Measurements from ENCODE around the gene FGF12. TPM values are rescaled to one million over a fixed set of nuclear protein-coding genes. Genes with fewer than 3 reads are reported as not detected.

The FGF12 gene
- total RNA-seq, 2 donors from 2014 or later: 0.21 to 0.56 TPM

GRCh38 chr3:192186498-192186897 is 540.8 kb downstream of the FGF12 start:
- intact Hi-C loops (cut with DNase I, micrococcal nuclease): no loop called here
- no peak for DNase-seq
- no peak for ATAC-seq

DNA sequence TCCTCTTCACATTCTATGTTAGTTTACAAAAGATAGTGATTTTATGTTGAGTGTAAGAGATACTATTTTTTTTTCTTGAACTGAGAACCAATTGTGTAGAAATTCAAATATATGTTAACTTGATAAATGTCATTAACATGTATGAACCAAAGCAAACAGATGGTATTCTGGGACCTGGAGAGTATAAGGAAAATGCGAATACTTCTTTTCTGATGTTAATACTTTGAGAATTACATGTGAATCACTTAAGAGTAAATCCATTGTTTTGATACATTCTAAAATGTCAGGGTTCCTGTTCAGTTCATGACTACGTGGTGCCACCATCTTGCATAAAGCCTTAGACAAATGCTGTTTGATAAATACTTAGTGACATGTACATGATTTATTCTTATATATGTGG is 541.3 kb downstream of the FGF12 start:
- DNase-seq (no peak), ATAC-seq (no peak)
- intact Hi-C loops (cut with DNase I, micrococcal nuclease): no loop called here

DNA sequence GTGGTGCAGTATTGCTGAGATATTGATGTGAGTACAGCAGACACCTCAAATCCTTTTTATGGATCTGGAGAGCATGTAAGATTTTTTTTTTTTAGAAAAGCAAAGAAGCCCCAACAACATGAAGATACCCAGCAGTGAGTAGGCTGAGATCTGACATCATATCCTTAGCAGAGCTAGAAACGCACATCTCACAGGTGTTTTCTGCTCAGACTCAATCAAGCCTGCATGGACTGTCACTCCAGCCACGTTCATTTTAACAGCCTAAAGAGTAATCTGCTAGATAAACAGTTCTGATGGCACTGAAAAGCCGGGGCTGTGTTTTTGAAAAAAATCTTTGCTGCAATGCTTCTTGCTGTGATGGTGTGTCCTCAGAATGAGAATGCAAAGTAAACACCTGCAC is 544.2 kb downstream of the FGF12 start:
- intact Hi-C loops (cut with DNase I, micrococcal nuclease): no loop called here
- ATAC-seq: no peak
- no peak for DNase-seq

DNA sequence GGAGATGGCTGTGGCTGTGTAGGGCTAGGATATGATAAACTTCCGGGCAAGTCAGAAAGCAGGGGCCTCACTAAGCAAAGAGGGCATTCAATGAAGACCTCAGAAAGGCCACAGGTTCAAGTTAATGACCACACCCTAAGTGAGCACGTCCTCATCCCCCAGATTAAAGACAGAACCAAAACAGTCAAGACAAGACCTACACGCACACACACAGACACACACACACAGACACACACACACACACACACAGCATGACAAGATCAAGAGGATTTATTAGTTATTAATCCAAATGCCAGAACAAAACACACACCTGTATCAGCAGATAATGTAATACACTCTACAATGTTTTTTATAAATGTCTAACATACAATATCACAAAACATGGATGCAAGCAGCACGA is 546.2 kb downstream of the FGF12 start:
- intact Hi-C loops (cut with DNase I, micrococcal nuclease): no loop called here
- no peak for DNase-seq
- ATAC-seq: no peak

GRCh38 chr3:192177383-192177782 is 550.0 kb downstream of the FGF12 start:
- DNase-seq (no peak), ATAC-seq (no peak)
- intact Hi-C loops (cut with DNase I, micrococcal nuclease): no loop called here

DNA sequence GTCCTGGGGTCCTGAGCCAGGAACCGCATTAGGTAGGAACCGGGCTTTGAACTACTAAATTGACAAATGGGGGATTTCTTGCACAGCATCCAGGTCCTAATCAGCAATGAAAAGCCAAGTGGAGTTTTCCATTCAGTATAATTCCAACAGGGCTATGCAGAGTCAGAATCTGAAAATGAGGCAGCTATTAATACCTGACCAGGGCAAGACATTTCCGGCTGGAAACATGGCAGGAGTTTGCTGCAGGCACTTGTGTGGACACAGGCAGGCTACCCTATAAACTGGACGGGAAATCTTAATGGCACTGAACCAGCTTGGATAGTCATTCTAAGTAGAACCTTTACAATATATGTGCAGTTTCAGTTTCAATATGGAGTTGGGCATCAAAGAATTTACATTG is 553.1 kb downstream of the FGF12 start:
- no peak for ATAC-seq
- intact Hi-C loops (cut with DNase I, micrococcal nuclease): no loop called here
- DNase-seq: no peak

GRCh38 chr3:192171213-192171612 is 556.1 kb downstream of the FGF12 start:
- ATAC-seq: no peak
- intact Hi-C loops (cut with DNase I, micrococcal nuclease): no loop called here
- no peak for DNase-seq

DNA sequence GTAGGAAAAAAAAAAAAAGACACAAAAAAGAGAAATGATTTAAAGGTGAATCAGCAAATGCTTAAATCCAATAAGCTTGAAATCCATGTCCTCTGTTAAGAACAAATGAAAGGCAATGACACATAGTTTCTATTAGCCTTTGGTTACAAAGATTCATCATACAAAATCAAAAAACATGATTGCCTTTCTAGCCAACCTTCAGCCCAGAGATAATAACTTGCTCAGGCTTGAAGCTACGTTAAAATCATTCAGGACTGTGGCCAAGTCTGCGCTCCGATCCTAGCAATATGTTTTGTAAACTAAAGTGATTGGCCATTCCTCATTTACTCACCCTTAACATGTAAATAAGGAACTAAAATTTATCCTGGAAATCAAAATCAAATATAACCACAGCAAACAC is 556.7 kb downstream of the FGF12 start:
- ATAC-seq: no peak
- DNase-seq: no peak
- intact Hi-C loops (cut with DNase I, micrococcal nuclease): no loop called here

- DNase-seq: no peak
- intact Hi-C loops (cut with DNase I, micrococcal nuclease): no loop called here
- no peak for ATAC-seq
Observed at GRCh38 chr3:192170031-192170430, 557.3 kb downstream of the FGF12 start.

- ATAC-seq: no peak
- DNase-seq: no peak
- intact Hi-C loops (cut with DNase I, micrococcal nuclease): no loop called here
Observed at GRCh38 chr3:192169332-192169915, 557.9 kb downstream of the FGF12 start.

DNA sequence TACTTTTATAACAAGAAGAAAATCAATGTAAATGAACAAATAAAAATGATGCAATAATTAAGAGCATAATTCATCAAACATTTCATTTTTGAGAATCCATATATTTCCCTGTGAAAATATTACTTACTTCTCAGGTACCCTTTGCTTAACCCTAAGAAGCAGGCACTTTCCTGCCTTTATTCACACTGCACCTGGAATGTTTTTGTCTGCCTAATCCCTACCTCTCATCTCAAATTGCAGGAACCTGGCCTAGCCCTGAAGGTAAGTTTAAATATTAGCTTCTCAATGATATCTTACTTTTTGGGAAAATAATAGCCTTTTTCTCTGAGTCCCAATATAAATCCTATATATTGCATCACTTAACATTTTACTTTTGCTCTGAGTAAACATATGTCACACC is 559.1 kb downstream of the FGF12 start:
- ATAC-seq (no peak), DNase-seq (no peak)
- intact Hi-C loops (cut with DNase I, micrococcal nuclease): no loop called here

DNA sequence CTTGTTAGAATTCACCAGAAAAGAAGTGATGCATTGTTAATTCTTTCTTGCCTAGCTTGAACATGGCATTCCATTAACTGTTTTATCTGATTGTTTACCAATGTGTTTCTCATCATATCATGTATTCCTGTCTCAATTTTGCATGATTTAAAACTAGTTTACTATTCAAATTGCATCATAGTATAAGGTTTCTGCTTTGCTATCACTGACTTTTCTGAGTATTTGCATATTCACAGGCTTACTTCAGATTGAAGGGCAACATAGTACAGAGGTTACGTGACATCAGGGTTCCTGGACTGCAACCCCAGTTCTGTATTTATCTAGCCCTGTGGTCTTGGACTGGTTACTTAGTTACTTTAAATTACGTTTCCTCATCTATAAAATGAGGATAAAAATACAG is 561.8 kb downstream of the FGF12 start:
- intact Hi-C loops (cut with DNase I, micrococcal nuclease): no loop called here
- ATAC-seq: no peak

DNA sequence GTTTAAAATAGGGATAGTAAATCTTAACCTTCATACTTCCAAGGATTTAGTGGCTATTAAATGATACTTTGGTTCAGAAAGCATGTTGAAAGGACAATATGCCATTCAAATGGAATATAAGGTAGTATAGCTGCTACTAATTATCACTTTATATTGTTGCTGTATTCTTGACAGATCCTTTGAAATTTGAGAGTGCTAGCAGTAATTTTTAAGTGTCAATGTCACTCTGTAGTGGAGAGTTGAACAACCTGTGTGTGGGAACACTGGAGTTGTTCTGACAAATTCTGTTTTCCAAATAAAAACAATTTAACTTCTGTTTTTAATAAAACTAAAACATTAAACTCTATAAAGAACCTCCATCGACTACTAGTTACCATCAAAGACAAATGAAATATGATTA is 565.7 kb downstream of the FGF12 start:
- intact Hi-C loops (cut with DNase I, micrococcal nuclease): no loop called here
- ATAC-seq (no peak), DNase-seq (no peak)

More for the DNA sequence above, 561.8 kb downstream of the FGF12 start:
- DNase-seq: no peak

DNA sequence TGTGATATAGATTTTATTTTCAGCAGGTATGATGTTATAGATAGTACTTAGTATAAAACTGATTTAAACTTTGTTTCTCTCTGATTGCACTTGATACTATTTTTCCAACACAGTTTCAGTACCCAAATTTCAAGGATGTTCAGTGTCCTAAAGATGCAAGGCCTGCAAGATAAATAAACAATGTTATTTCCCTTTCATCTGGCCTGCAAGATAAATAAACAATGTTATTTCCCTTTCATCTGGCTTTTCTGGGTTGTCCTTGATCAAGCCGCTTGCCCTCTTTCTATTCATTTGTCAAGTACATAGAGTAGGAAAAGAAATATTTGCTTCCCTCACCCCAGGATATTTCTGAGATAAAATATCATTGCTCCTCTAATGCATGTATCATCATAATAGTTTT is 571.0 kb downstream of the FGF12 start:
- intact Hi-C loops (cut with DNase I, micrococcal nuclease): no loop called here
- no peak for DNase-seq
- no peak for ATAC-seq

- intact Hi-C loops (cut with DNase I, micrococcal nuclease): no loop called here
- DNase-seq (no peak), ATAC-seq (no peak)
Observed at GRCh38 chr3:192155194-192155593, 572.1 kb downstream of the FGF12 start.

DNA sequence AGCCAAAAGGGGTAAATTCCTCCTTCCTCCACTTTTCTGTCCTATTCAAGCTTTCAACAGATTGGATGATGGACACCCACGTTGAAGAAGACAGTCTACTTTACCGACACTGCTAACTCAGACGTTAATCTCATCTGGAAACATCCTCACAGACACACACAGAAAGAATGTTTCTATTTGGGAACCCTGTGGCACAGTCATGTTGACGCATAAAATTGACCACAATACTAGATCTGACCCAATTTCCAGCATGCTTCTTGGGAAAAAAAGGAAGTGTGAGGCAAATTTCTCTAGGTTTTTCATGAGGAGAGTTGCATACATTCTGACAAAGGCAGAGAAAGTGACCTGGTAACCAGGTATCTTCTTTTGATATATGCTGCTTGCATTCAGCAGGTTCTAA is 594.1 kb downstream of the FGF12 start:
- intact Hi-C loops (cut with DNase I, micrococcal nuclease): loop anchor here in 1 of 2 donors (10.0 kb wide), 1 partner anchor 312 kb away; no protein-coding TSS in a partner anchor
- DNase-seq (no peak), ATAC-seq (no peak)

DNA sequence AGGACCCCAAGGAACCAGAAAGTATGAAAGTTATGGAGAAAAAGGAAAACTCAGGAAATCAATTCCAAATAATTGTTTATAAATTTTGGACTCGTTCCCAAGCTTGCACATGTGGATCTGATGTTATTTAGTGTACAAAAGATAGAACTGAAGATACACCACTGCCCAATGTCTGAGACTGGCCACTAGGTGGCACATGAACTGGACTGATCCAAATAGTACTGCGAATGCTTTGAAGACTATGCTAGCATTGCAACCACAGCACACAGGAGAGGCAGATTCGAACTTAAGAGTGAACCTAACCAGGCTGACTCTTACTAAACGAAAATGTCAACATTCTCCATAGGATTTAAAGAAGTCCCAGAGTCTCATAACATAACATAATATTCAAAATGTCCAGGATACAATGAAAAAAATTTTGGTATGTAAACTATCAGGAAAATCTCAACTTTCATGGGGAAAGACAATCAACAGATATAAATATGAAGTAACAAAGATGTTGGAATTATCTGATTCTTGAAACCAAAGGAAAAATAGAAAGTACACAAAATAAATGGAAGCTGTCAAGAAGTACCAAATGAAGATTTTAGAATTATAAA is 596.7 kb downstream of the FGF12 start:
- peak; percentile 22 to 33 for DNase-seq
- intact Hi-C loops (cut with DNase I, micrococcal nuclease): loop anchor here in 1 of 2 donors (10.0 kb wide), 1 partner anchor 314 kb away; no protein-coding TSS in a partner anchor
- ATAC-seq: peak; percentile 49

GRCh38 chr3:192129586-192129985 is 597.8 kb downstream of the FGF12 start:
- ATAC-seq (no peak), DNase-seq (no peak)
- intact Hi-C loops (cut with DNase I, micrococcal nuclease): no loop called here

DNA sequence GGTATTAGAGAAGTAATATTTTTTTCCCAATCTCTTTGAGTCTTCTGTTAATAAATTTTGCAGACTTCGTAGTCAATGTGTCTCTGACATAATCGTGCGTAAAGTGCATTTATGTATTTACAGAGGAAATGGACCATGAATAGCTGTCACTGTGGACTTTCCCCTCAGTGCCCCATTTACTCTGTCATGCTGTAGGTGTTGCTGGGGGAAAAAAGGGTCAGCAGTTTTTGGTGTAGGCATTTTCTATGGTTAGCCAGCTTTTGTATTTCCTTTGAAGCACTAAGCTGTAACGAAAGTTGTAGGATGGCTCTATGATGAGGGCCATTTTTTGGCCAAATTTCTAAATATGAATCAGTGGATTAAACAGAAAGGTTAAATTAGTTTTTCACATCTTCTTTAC is 598.4 kb downstream of the FGF12 start:
- intact Hi-C loops (cut with DNase I, micrococcal nuclease): no loop called here
- no peak for DNase-seq

DNA sequence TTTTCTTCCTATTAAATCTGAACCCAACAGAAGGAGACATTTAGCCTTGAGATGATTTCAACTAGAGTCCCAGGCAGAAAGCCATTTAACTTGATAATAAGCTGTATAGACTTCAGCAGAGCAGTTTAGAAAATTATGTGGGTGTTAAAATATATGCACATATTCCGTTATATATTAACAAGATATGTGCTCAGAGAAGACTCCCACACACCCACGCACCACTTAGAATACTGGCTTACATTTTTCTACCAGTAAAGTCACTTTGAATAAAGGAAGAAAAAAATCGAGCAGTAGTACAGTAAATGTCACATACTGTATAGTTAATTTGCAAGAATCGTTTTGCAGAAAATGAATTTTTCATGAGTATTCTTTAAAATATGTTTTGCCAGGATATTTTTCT is 599.3 kb downstream of the FGF12 start:
- no peak for DNase-seq
- intact Hi-C loops (cut with DNase I, micrococcal nuclease): no loop called here
- ATAC-seq: no peak

More for the DNA sequence above, 598.4 kb downstream of the FGF12 start:
- no peak for ATAC-seq
